Kidney epithelial cell (primary cell): ENCODE data around the gene PRKG1. TPM values are rescaled to one million over a fixed set of nuclear protein-coding genes. Genes with fewer than 3 reads are reported as not detected.
"Not testable (repeated sequence)": the region's sequence is repeated elsewhere in the genome, so short reads cannot be mapped to it uniquely, and the experiment has no call there.

Experiments
- DNase-seq: peaks from one replicate; pipeline ENCODE4 v3.0.0-alpha.2; 2010; ENCODE audit warnings: low read depth
- H3K27me3 ChIP-seq: 2 replicates; pipeline ENCODE4 v1.6.0; 2011; ENCODE audit warnings: low read length; ENCODE audit not compliant: control insufficient read depth, insufficient read depth
- H3K36me3 ChIP-seq: 2 replicates; pipeline ENCODE4 v1.5.1; 2011; ENCODE audit warnings: low read length; ENCODE audit not compliant: control insufficient read depth, insufficient read depth
- H3K4me3 ChIP-seq: 2 replicates; pipeline ENCODE4 v1.5.1; 2011; ENCODE audit warnings: low read depth, mild to moderate bottlenecking, control low read depth, low read length
- CTCF ChIP-seq: IDR thresholded peaks from 2 replicates; pipeline ENCODE4 v1.5.1; 2011; ENCODE audit warnings: mild to moderate bottlenecking, moderate library complexity, low read length, control low read depth, inconsistent platforms; ENCODE audit not compliant: insufficient read depth, poor library complexity, severe bottlenecking
- total RNA-seq: library from RNA; depleted of rRNA; stranded (reverse); fragments of >200 nt; gene quantifications from 2 replicates; pipeline ENCODE4 v1.2.3, GENCODE V29; 2015

Gene PRKG1
- total RNA-seq, 1 donor from 2014 or later: 1.3 TPM

GRCh38 chr10:52031771-52032170 lies 957.5 kb downstream of the PRKG1 start:
- Histone ChIP-seq H3K4me3 (no peak overlapping the region), H3K36me3 (no peaks in the 10 kb centered on the region), H3K27me3 (no peaks in the 10 kb centered on the region)
- DNase-seq: no peak
- TF ChIP-seq CTCF: no peak

GRCh38 chr10:52032681-52033629 lies 958.7 kb downstream of the PRKG1 start:
- Histone ChIP-seq H3K27me3 (no peaks in the 10 kb centered on the region), H3K4me3 (no peak overlapping the region), H3K36me3 (no peaks in the 10 kb centered on the region)
- TF ChIP-seq CTCF: no peak
- DNase-seq: no peak

- not testable (repeated sequence) for H3K36me3 ChIP-seq, H3K4me3 ChIP-seq, H3K27me3 ChIP-seq, DNase-seq
These were observed 964.9 kb downstream of the PRKG1 start for GRCh38 chr10:52039002-52039793.

DNA sequence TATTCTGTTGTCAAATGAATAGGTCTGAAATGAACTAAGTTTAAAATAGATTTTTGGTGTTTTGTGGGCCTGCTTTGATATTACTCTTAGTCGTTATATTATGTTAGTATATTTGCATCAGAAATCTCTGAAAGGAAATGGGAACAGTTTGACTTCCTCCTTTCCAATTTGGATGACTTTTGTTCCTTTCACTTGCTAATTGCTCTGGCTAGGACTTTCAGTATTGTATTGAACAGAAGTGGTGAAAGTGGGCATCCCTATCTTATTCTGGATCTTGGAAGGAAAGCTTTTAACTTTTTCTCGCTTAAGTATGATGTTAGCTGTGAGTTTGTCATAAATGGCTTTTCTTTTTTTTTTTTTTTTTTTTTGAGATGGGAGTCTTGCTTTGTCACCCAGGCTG lies 966.2 kb downstream of the PRKG1 start:
- TF ChIP-seq CTCF: no peak
- no peak for DNase-seq
- H3K4me3 ChIP-seq: no peak overlapping the region
- H3K36me3 ChIP-seq: no peaks in the 10 kb centered on the region
- H3K27me3 ChIP-seq: no peaks in the 10 kb centered on the region

DNA sequence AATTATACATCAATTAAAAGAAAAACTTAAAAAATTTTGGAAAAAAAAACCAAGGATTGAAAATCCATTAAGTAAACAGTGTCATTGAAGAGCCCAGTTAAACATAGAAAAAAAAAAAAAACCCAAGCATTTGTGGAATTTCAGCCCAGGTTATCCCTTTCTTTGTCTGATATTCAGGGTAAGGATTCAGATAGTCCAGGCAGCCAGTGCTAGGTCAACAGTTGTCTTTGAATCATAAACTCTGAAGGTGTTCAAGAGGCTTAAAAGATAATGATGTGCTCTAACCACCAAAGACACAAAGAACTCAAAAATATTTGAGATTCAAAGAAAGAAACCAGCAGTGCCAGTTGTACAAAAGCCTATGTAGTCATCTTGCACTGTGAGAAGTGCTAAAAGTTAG lies 969.5 kb downstream of the PRKG1 start:
- TF ChIP-seq CTCF: no peak

DNA sequence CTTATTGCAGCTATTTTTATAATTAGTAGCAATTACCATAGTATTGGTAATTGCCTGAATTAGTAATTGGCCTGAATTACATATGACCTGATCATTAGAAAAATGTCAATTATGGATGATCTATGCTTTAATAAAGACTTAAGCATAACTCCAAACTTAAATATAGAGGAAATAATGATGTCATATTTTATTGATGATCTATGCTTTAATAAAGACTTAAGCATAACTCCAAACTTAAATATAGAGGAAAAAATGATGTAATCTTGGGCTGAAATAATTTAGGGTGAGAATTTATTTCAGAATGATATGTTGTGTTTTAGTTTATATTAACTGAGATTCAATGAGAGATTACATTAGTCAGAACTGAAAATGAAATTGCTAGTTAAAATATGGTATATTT lies 973.8 kb downstream of the PRKG1 start:
- no peak for TF ChIP-seq CTCF
- H3K4me3 ChIP-seq: no peak overlapping the region
- no peak for DNase-seq
- no peaks in the 10 kb centered on the region for H3K36me3 ChIP-seq
- H3K27me3 ChIP-seq: no peaks in the 10 kb centered on the region

More for the DNA sequence above, 969.5 kb downstream of the PRKG1 start:
- Histone ChIP-seq H3K36me3 (no peaks in the 10 kb centered on the region), H3K27me3 (no peaks in the 10 kb centered on the region), H3K4me3 (no peak overlapping the region)
- DNase-seq: no peak
